CD4-positive, alpha-beta T cell treated with Interleukin-1 beta for 1 hour (primary cell): Measurements from ENCODE around the gene ARHGEF39.

Source experiments
- DNase-seq, 2 donors: peaks; one replicate each; pipeline ENCODE4 v3.0.0-alpha.2; 2020 to 2022

Gene ARHGEF39

DNA sequence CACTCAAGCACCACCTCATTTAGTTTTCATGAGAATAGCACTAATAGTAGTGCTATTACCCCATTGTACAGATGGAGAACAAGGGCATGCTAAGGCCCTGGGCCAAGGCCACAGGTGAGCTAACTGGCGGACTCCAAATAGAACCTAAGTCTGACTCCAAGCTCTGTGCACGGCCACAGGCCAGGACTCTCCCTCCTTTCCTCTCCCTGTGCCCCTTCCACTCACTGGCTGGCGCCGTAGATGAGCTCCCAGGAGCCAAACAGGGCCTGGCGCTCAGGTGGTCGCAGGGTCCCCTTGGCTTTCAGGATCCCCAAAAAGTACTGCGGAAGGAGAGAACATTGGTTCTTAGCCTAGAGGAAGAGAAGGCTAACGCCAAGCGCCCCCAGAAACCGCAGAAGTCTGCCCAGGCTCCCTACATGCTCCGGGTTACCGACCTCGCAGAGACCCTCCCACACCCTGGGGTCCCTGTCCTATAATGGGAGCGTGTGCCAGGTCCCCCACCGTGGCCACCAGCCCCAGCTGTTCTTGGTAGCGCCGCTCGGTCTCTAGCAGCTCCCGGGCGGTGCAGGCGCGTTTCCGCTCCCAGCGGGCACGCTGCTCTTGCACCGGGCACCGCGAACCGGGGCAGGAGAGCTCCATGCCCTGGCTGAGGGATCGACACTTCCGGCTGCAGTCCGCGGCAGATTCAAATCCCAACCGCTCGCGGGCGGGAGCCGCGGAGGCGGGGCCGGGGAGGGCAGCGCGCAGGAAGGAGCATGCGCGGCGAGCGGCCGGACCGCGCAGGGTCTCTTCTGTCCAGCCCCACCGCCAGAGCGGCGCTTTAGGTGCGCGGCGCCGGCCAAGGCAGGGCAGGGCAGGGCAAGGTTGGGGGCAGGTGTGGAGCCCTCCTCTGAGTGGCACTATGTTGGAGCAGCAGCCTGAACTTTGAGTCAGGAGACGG, at the start of gene ARHGEF39:
TSS of gene ARHGEF39 (minus strand) at position 665 of the 940 bp plus-strand sequence. CDS start at position 639, 26 bp downstream.
- peak; percentile 58 to 73 for DNase-seq

- DNase-seq: no peak
Observed at GRCh38 chr9:35714123-35714522, 49.1 kb upstream of the ARHGEF39 start.

DNA sequence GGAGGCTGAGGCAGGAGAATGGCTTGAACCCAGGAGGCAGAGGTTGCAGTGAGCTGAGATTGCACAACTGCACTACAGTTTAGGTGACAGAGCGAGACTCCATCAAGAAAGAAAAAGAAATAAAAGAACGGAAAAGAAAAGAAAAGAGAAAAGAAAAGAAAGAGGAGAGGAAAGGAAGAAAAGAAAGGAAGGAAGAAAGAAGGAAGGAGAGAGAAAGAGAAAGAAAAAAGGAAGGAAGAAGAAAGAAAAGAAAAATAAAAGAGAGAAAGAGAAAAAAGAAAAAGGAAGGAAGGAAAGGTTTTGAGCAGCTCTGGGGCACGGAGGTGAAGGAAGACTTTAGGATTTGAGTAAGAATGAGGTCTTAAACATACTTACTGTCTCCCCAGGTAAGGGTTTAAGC, 48.6 kb upstream of the ARHGEF39 start:
- no peak for DNase-seq

GRCh38 chr9:35712762-35713400, 47.9 kb upstream of the ARHGEF39 start:
- DNase-seq: no peak

GRCh38 chr9:35711501-35712428, 46.8 kb upstream of the ARHGEF39 start:
- no peak for DNase-seq

GRCh38 chr9:35710818-35711500, 46.0 kb upstream of the ARHGEF39 start:
- DNase-seq: no peak

DNA sequence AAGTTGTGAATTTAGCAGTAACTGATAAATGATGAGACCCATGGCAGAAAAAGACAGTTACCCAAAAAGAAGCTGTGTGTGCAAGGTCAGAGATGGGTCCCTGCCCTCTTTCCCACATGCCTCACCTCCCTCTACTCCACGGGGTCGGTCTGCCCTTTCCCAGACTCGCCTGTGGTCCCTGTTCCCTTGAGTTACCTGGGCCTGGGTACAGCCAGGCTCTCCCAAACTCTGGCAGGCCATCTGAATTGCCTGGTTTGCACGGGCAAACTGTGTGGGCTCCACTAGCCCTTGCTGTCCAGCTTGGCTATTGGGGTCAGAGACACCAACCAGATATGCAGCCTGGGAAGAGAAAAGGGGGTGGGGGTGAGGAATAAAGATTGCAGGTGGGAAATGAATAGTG, 43.2 kb upstream of the ARHGEF39 start:
- no peak for DNase-seq

- DNase-seq: no peak
Observed at GRCh38 chr9:35706951-35707350, 42.0 kb upstream of the ARHGEF39 start.

GRCh38 chr9:35705836-35706430, 40.9 kb upstream of the ARHGEF39 start:
- no peak for DNase-seq

GRCh38 chr9:35705372-35705771, 40.4 kb upstream of the ARHGEF39 start:
- no peak for DNase-seq

DNA sequence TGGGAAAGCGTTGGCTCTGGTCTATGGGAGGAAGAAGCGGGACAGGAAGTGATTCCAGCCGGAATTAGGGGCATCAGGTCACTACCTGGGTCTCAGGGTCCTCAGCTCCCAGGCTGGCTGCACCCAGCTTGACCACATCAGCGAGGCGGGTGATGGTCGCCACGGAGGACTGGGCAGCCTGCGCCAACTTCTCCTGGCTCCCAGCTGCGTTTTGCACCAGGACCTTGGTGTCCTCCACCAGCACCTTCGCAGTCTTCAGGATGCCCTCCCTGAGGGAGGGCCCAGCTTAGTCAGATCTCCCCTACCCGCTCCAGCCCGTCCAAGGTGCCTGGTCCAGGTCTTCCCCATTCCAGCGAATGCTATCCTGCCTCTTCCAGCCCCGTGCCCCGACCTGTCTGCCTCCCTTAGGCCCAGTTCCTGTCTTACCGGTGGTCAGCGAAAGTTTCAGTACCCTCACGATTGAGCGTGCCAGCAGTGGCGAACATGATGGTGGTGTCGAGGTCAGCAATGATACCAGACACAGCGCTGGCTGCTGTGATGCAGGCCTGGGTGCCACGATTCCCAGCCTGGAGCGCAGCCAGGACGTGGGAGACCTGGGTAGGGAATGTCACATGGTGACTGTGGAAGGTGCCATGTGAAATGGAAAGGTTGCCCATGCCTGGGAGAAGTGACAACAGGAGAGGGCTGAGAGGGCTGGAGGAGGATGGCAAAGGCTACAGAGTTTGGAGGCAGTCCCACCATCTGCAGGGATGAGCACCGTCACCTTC, 39.1 kb upstream of the ARHGEF39 start:
- DNase-seq: no peak

DNA sequence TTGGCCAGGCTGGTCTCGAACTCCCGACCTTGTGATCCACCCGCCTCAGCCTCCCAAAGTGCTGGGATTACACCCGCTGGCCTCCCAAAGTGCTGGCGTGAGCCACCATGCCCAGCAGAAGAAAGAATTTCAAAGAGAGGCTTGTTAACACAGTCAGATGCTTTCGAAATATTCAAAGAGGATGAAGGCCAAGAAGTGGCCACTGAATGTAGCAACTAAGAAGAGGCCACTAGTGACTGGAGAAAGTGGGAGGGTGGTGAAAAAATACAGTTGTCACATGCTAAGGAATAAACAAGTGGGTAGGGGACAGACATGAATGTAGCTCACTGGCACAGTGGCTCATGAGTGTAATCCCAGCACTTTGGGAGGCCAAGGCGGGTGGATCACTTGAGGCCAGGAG, 37.7 kb upstream of the ARHGEF39 start:
- DNase-seq: no peak

DNA sequence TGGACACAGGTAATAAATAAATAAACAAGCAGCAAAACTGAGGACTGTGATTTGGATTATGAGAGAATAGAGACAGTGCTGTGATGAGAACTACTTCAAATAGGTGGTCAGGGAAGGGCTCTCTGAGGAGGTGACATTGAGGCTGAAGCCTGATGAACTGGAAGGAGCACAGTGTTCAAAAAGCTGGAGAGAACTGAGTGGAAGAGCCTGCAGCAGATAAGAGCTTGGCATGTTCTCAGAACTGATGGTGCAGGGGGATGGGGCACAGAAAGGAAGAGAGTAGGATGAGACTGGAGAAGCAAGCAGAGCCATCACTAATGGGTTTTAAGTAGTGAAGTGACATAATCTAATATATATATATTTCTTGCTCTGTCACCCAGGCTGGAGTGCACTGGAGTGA, 35.9 kb upstream of the ARHGEF39 start:
- no peak for DNase-seq

- DNase-seq: no peak
Observed at GRCh38 chr9:35700031-35700430, 35.0 kb upstream of the ARHGEF39 start.

DNA sequence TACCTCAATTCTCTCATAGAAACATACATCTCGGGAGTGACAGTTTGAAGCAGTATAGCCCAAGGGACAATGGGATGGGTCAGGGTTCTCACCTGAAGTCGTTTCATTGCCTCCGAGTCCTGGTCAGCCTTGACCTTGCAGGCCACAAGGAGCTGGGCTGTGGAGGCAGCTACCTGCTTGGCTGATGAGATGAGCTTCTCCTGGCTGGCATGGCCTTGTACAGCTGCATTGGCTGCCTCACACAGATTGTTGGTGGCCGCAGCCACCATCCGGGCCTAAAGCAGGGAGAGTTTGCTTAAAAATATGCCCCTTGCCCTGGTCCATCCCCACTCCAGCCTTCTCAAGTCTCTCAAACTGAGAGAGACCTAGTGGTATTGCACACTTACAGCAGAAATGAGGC, 33.2 kb upstream of the ARHGEF39 start:
- DNase-seq: no peak

GRCh38 chr9:35697486-35697885, 32.5 kb upstream of the ARHGEF39 start:
- DNase-seq: no peak

- peak; percentile 59 to 67 for DNase-seq
Observed at GRCh38 chr9:35696520-35697215, 31.7 kb upstream of the ARHGEF39 start.

DNA sequence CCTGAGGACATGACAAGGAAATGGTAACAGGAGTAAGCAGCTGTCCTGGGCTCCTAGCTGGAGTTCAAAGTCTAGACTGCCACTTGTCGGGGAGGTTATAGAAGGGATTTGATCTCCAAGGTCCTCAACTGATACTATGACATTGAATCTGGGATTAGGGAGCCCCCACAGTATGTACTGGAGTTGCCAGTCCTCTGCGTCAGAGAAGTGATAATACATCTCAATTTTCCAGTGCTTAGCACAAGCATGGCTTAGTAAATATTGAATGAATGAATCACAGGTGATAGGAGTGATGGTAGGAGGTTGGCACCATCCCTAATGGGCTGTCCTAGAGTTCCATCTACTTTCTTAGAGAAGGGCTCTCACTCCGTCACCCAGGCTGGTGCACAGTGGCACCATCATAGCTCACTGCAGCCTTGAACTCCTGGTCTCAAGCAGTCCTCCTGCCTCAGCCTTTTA, 31.0 kb upstream of the ARHGEF39 start:
- no peak for DNase-seq

DNA sequence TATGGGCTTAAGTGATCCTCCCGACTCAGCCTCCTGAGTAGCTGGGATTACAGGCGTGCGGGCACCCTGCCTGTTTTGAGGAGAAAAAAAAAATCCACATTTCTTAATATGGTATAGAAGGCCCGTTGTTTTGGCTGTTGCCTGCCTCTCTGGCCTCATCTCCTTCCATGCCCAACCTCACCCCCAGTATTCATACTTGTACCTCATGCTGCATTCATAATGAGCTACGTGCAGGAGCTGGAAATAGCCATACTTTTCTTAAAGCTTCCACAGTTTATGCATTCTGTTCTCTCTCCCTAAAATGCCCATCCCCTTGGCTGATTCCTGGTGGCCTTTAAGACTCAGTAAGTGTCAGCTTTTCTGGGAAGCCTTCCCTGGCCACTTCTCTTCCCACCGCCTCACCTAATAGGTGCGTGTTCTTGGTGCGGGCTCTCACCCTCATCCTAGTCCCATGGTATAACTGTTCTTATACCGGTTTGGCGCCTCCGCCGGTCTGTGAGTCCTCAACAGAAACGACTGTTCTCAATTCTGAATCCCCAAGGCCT, 26.8 kb upstream of the ARHGEF39 start:
- DNase-seq: no peak

GRCh38 chr9:35691334-35691650, 26.3 kb upstream of the ARHGEF39 start:
- no peak for DNase-seq
